ENCODE results near the gene BAK1. TPM values are rescaled to one million over a fixed set of nuclear protein-coding genes. Genes with fewer than 3 reads are reported as not detected.
"Not testable (repeated sequence)": the region's sequence is repeated elsewhere in the genome, so short reads cannot be mapped to it uniquely, and the experiment has no call there.

The BAK1 gene
- polyA plus RNA-seq, 1 experiment, result 24.5 TPM

GRCh38 chr6:33546766-33547165 lies 33.3 kb downstream of the BAK1 start:
- ChIA-PET CTCF (interaction anchor here (0.6 kb wide), 1 partner anchor 163 kb away, joined by 3 read pairs; no protein-coding TSS in a partner anchor), POLR2A (no interaction called here)
- no peaks in the 10 kb centered on the region for H3K36me3 ChIP-seq (ENCODE audit: control insufficient read depth, insufficient read depth, low read length)
- no peak overlapping the region for H3K4me3 ChIP-seq (ENCODE audit: low read depth, low read length)
- H3K27me3 ChIP-seq (ENCODE audit: control insufficient read depth, insufficient read depth, low read length), result no peaks in the 10 kb centered on the region; the same call in 1 of the 2 replicates
- no peak for TF ChIP-seq CTCF (IDR thresholded peaks at IDR 0.05; ENCODE audit: insufficient read depth, low read depth, low read length)
- no peak for DNase-seq (ENCODE audit: low read depth)

GRCh38 chr6:33545292-33545691 lies 34.8 kb downstream of the BAK1 start:
- H3K4me3 ChIP-seq (ENCODE audit: low read depth, low read length); DNase-seq (ENCODE audit: low read depth); POLR2A ChIA-PET; H3K27me3 ChIP-seq (ENCODE audit: control insufficient read depth, insufficient read depth, low read length); CTCF ChIA-PET; H3K36me3 ChIP-seq (ENCODE audit: control insufficient read depth, insufficient read depth, low read length): not testable (repeated sequence)

GRCh38 chr6:33543116-33543515 lies 37.0 kb downstream of the BAK1 start:
- no peak for TF ChIP-seq CTCF (IDR thresholded peaks at IDR 0.05; ENCODE audit: insufficient read depth, low read depth, low read length)
- H3K36me3 ChIP-seq (ENCODE audit: control insufficient read depth, insufficient read depth, low read length), result no peaks in the 10 kb centered on the region
- no peak for DNase-seq (ENCODE audit: low read depth)
- ChIA-PET CTCF (no interaction called here), POLR2A (no interaction called here)
- no peak overlapping the region for H3K4me3 ChIP-seq (ENCODE audit: low read depth, low read length)
- no peaks in the 10 kb centered on the region; the same call in 1 of the 2 replicates for H3K27me3 ChIP-seq (ENCODE audit: control insufficient read depth, insufficient read depth, low read length)

GRCh38 chr6:33540768-33541167 lies 39.3 kb downstream of the BAK1 start:
- DNase-seq (ENCODE audit: low read depth), result no peak
- Histone ChIP-seq H3K36me3 (ENCODE audit: control insufficient read depth, insufficient read depth, low read length) (no peaks in the 10 kb centered on the region), H3K27me3 (ENCODE audit: control insufficient read depth, insufficient read depth, low read length) (no peaks in the 10 kb centered on the region; the same call in 1 of the 2 replicates), H3K4me3 (ENCODE audit: low read depth, low read length) (no peak overlapping the region)
- ChIA-PET POLR2A (no interaction called here), CTCF (interaction anchor here (1.4 kb wide), 1 partner anchor 7 kb away, joined by 5 read pairs; no protein-coding TSS in a partner anchor)
- TF ChIP-seq CTCF (IDR thresholded peaks at IDR 0.05; ENCODE audit: insufficient read depth, low read depth, low read length), result no peak

GRCh38 chr6:33534702-33535101 lies 45.4 kb downstream of the BAK1 start:
- DNase-seq (ENCODE audit: low read depth), result no peak
- Histone ChIP-seq H3K27me3 (ENCODE audit: control insufficient read depth, insufficient read depth, low read length) (no peaks in the 10 kb centered on the region), H3K4me3 (ENCODE audit: low read depth, low read length) (no peak overlapping the region), H3K36me3 (ENCODE audit: control insufficient read depth, insufficient read depth, low read length) (no peaks in the 10 kb centered on the region)
- ChIA-PET POLR2A (no interaction called here), CTCF (no interaction called here)
- no peak for TF ChIP-seq CTCF (IDR thresholded peaks at IDR 0.05; ENCODE audit: insufficient read depth, low read depth, low read length)

- H3K36me3 ChIP-seq (ENCODE audit: control insufficient read depth, insufficient read depth, low read length); CTCF ChIA-PET; DNase-seq (ENCODE audit: low read depth); H3K4me3 ChIP-seq (ENCODE audit: low read depth, low read length); H3K27me3 ChIP-seq (ENCODE audit: control insufficient read depth, insufficient read depth, low read length): not testable (repeated sequence)
- POLR2A ChIA-PET, result interaction anchor here (0.5 kb wide), 1 partner anchor 17 kb away, joined by 24 read pairs; no protein-coding TSS in a partner anchor
Measured at GRCh38 chr6:33533163-33533869, 46.8 kb downstream of the BAK1 start.

- POLR2A ChIA-PET; CTCF ChIA-PET; H3K36me3 ChIP-seq (ENCODE audit: control insufficient read depth, insufficient read depth, low read length): not testable (repeated sequence)
Measured at GRCh38 chr6:33532431-33532830, 47.6 kb downstream of the BAK1 start.

GRCh38 chr6:33530617-33531016 lies 49.5 kb downstream of the BAK1 start:
- CTCF ChIA-PET; H3K36me3 ChIP-seq (ENCODE audit: control insufficient read depth, insufficient read depth, low read length); H3K4me3 ChIP-seq (ENCODE audit: low read depth, low read length); H3K27me3 ChIP-seq (ENCODE audit: control insufficient read depth, insufficient read depth, low read length); DNase-seq (ENCODE audit: low read depth): not testable (repeated sequence)
- POLR2A ChIA-PET, result interaction anchor here (0.6 kb wide), 1 partner anchor 22 kb away, joined by 3 read pairs; no protein-coding TSS in a partner anchor

More at GRCh38 chr6:33532431-33532830, 47.6 kb downstream of the BAK1 start:
- DNase-seq (ENCODE audit: low read depth); H3K27me3 ChIP-seq (ENCODE audit: control insufficient read depth, insufficient read depth, low read length); H3K4me3 ChIP-seq (ENCODE audit: low read depth, low read length): not testable (repeated sequence)

Data from BJ (cell line).